Upper lobe of left lung (tissue), 6 donors: Measurements from ENCODE around the gene FEM1B. TPM values are rescaled to one million over a fixed set of nuclear protein-coding genes. Genes with fewer than 3 reads are reported as not detected.

ENCODE experiments used
- ATAC-seq, 2 donors: fragments of 200-7000 bp; cut with Tn5 transposase; one replicate each; pipeline ENCODE4 v1.9.1; 2022; ENCODE audit warnings: mild to moderate bottlenecking in 2 of 2, moderate library complexity in 2 of 2; ENCODE audit not compliant: low FRiP score in 2 of 2
- DNase-seq, 2 donors: peaks; one replicate each; pipeline ENCODE4 v3.0.0-alpha.2; 2019 to 2020
- H3K27ac ChIP-seq, 4 donors: fragments of 200-600 bp; sonication (generic); one replicate each; pipeline ENCODE4 v1.5.1; 2016 to 2019
- H3K27me3 ChIP-seq, 4 donors: fragments of 200-600 bp; sonication (generic); one replicate each; pipeline ENCODE4 v1.5.1; 2017 to 2019
- H3K36me3 ChIP-seq, 4 donors: fragments of 200-600 bp; sonication (generic); one replicate each; pipeline ENCODE4 v1.5.1; 2016 to 2019
- H3K4me1 ChIP-seq, 4 donors: fragments of 200-600 bp; sonication (generic); one replicate each; pipeline ENCODE4 v1.5.1; 2018 to 2019
- H3K4me3 ChIP-seq, 4 donors: fragments of 200-600 bp; sonication (generic); one replicate each; pipeline ENCODE4 v1.5.1; 2017 to 2019; ENCODE audit warnings: mild to moderate bottlenecking in 2 of 4, moderate library complexity in 1 of 4
- H3K9me3 ChIP-seq, 4 donors: fragments of 200-600 bp; sonication (generic); one replicate each; pipeline ENCODE4 v1.5.1; 2018 to 2019
- CTCF ChIP-seq, 6 experiments: fragments of 450-650 bp in 4 of 6; fragments of 200-600 bp in 2 of 6; sonication (generic) in 2 of 6; IDR thresholded peaks; one replicate each; pipeline ENCODE4 v1.5.1; 2016 to 2019; ENCODE audit warnings: antibody characterized with exemption in 6 of 6
- EP300 ChIP-seq, 4 donors: sonication (generic); formaldehyde crosslinking; IDR thresholded peaks; one replicate each; pipeline ENCODE4 v1.5.1; 2017; ENCODE audit warnings: antibody characterized with exemption in 4 of 4, control low read depth in 2 of 4
- POLR2A ChIP-seq, 4 donors: fragments of 450-650 bp; IDR thresholded peaks; one replicate each; pipeline ENCODE4 v1.5.1; 2016 to 2017; ENCODE audit warnings: antibody characterized with exemption in 4 of 4, mild to moderate bottlenecking in 2 of 4
- POLR2AphosphoS5 ChIP-seq, 2 donors: sonication (generic); formaldehyde crosslinking; IDR thresholded peaks; one replicate each; pipeline ENCODE4 v1.5.1; 2017; ENCODE audit warnings: antibody characterized with exemption in 2 of 2
- WGBS, 2 donors: methylation state at CpG; one replicate each; pipeline ENCODE4 v1.1.5; 2017 to 2018; 5-methylcytosine and 5-hydroxymethylcytosine counted together
- total RNA-seq, 6 donors: library from RNA; depleted of rRNA in 4 of 6; stranded (reverse); fragments of >200 nt in 4 of 6; gene quantifications; one replicate each; pipeline versions ENCODE4 v1.1.0 to v1.2.1, GENCODE V29; 2016 to 2021
- donor health status: DM: no; HTN: no; CAD: no; lungs with moderate emphysema.
- donor health status: DM: no; HTN: yes; CAD: no; lungs with severe emphysema.

The FEM1B gene
- total RNA-seq, 6 donors from 2014 or later: 16.0 to 58.8 (median 36.9) TPM

GRCh38 chr15:68283401-68283800 lies 5.9 kb downstream of the FEM1B start:
- H3K4me3 ChIP-seq: no peak overlapping the region
- H3K9me3 ChIP-seq: no peaks in the 10 kb centered on the region
- peaks cover 58 to 77% (median 63%) of the 10 kb centered on the region in 4 donors for H3K4me1 ChIP-seq
- ATAC-seq: no peak
- H3K27ac ChIP-seq: no peak overlapping the region
- no peaks in the 10 kb centered on the region for H3K27me3 ChIP-seq
- 69 to 79% methylated on average over 2 of the region's 2 CpGs for WGBS, 2 donors
- H3K36me3 ChIP-seq: peaks cover 0 to 15% (median 3%) of the 10 kb centered on the region in 4 donors
- TF ChIP-seq EP300 (IDR thresholded peaks at IDR 0.05) (no peak), CTCF (IDR thresholded peaks at IDR 0.05) (no peak), POLR2A (IDR thresholded peaks at IDR 0.05) (no peak), POLR2AphosphoS5 (IDR thresholded peaks at IDR 0.05) (no peak)
- no peak for DNase-seq

DNA sequence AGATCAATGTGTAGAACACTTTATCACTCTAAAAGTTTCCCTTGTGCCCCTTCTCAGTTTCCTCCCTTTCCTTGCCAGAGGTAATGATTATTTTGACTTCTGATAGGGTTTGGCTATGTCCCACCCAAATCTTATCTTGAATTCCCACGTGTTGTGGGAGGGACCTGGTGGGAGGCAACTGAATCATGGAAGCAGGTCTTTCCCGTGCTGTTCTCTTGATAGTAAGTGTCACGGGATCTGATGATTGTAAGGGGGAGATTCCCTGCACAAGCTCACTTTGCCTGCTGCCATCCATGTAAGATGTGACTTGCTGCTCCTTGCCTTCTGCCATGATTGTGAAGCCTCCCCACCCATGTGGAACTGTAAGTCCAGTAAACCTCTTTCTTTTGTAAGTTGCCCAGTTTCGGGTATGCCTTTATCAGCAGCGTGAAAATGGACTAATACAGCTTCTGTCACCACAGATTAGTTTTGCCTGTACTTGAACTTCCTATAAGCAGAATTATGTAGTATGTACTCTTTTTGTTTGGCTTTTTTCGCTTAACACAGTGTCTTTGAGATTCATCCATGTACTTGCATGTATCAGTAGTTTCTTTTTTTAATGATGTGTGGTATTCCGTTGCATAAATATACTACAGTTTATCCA lies 7.2 kb downstream of the FEM1B start:
- H3K4me3 ChIP-seq: no peak overlapping the region
- ATAC-seq (no peak), DNase-seq (no peak)
- H3K9me3 ChIP-seq: no peaks in the 10 kb centered on the region
- H3K4me1 ChIP-seq: peaks cover 48 to 68% (median 59%) of the 10 kb centered on the region in 4 donors
- H3K36me3 ChIP-seq: peaks cover 0 to 22% (median 6%) of the 10 kb centered on the region in 4 donors
- H3K27me3 ChIP-seq: no peaks in the 10 kb centered on the region
- WGBS, 2 donors: 87 to 88% methylated on average over 7 of the region's 7 CpGs
- H3K27ac ChIP-seq: peak overlapping the region in 1 of 4 donors; percentile 35
- TF ChIP-seq POLR2AphosphoS5 (IDR thresholded peaks at IDR 0.05) (no peak), POLR2A (IDR thresholded peaks at IDR 0.05) (no peak), CTCF (IDR thresholded peaks at IDR 0.05) (no peak), EP300 (IDR thresholded peaks at IDR 0.05) (no peak)

DNA sequence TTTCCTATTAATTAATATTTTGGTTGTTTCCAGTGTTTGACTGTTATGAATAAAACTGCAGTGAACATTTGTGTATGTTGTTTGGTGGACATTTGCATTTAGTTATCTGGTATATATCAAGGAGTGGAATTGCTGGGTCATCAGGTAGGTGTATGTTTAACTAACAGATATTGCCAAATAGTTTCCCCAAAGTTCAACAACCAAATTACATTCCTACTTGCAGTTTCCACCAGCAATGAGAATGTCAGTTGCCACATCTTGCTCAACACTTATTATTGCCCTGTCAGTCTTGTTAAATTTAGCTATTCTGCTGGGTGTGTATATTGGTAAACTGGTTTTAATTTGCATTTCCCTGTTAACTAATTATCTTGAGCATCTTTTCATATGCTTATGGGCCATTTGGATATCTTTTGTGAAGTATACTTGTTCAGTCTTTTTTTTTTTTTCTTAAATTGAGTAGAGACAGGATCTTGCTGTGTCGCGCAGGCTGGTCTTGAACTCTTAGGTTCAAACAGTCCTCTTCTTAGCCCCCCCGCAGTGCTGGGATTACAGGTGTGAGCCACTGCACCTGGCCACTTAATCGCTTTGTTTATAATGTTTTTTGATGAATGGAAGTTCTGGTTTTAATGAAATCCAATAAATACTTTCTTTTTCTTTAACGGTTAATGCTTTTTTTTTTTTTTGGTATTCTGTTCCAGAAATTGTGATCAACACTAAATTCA lies 7.9 kb downstream of the FEM1B start:
- ATAC-seq (no peak), DNase-seq (no peak)
- Histone ChIP-seq H3K9me3 (no peaks in the 10 kb centered on the region), H3K36me3 (peaks cover 0 to 28% (median 12%) of the 10 kb centered on the region in 4 donors), H3K4me1 (peaks cover 41 to 61% (median 53%) of the 10 kb centered on the region in 4 donors), H3K27me3 (no peaks in the 10 kb centered on the region), H3K4me3 (no peak overlapping the region), H3K27ac (peak overlapping the region in 1 of 4 donors; percentile 35)
- WGBS, 2 donors: 87 to 92% methylated on average over 5 of the region's 5 CpGs
- TF ChIP-seq POLR2AphosphoS5 (IDR thresholded peaks at IDR 0.05) (no peak), EP300 (IDR thresholded peaks at IDR 0.05) (no peak), CTCF (IDR thresholded peaks at IDR 0.05) (no peak), POLR2A (IDR thresholded peaks at IDR 0.05) (no peak)

DNA sequence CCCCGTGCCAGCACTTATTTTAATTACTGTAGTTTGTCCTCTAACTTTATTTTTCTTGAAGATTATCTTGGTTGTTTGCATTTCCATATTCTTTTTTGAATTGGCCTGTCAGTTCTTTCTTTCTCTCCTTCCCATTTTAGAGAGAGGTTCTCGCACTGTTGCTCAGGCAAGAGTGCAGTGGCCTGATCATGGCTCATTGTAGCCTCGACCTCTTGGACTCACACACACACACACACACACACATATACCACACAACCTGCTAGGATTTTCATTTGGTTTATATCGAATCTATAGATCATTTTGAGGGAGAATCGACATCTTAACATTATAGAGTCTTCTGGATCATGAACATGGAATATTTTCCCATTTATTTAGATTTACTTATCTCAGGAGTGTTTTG lies 8.7 kb downstream of the FEM1B start:
- H3K27ac ChIP-seq: no peak overlapping the region
- H3K4me3 ChIP-seq: no peak overlapping the region
- H3K9me3 ChIP-seq: no peaks in the 10 kb centered on the region
- peaks cover 33 to 53% (median 44%) of the 10 kb centered on the region in 4 donors for H3K4me1 ChIP-seq
- ATAC-seq: no peak
- DNase-seq: no peak
- 84 to 87% methylated on average over 5 of the region's 5 CpGs for WGBS, 2 donors
- TF ChIP-seq POLR2A (IDR thresholded peaks at IDR 0.05) (no peak), CTCF (IDR thresholded peaks at IDR 0.05) (no peak), POLR2AphosphoS5 (IDR thresholded peaks at IDR 0.05) (no peak), EP300 (IDR thresholded peaks at IDR 0.05) (no peak)
- H3K27me3 ChIP-seq: no peaks in the 10 kb centered on the region
- H3K36me3 ChIP-seq: peaks cover 3 to 37% (median 14%) of the 10 kb centered on the region in 4 donors
